Mucosa of rectum (tissue), 2 donors: Measurements from ENCODE around the gene ALS2.
"Not testable (repeated sequence)": the region's sequence is repeated elsewhere in the genome, so short reads cannot be mapped to it uniquely, and the experiment has no call there.

Source experiments
- H3K27ac ChIP-seq, 2 donors: one replicate each; pipeline ENCODE4 v1.7.0; 2013; ENCODE audit warnings: inconsistent platforms in 2 of 2, low read depth in 2 of 2, low read length in 2 of 2
- H3K27me3 ChIP-seq, 2 donors: one replicate each; pipeline ENCODE4 v1.7.0; 2013; ENCODE audit warnings: low read length in 2 of 2; ENCODE audit not compliant: control insufficient read depth in 2 of 2, insufficient read depth in 2 of 2
- H3K36me3 ChIP-seq, 2 donors: one replicate each; pipeline ENCODE4 v1.7.0; 2013; ENCODE audit warnings: low read length in 2 of 2; ENCODE audit not compliant: control insufficient read depth in 2 of 2, insufficient read depth in 2 of 2
- H3K4me1 ChIP-seq, 2 donors: one replicate each; pipeline ENCODE4 v1.7.0; 2013; ENCODE audit warnings: low read length in 2 of 2, mild to moderate bottlenecking in 1 of 2; ENCODE audit not compliant: control insufficient read depth in 2 of 2, insufficient read depth in 2 of 2
- H3K4me3 ChIP-seq, 2 donors: one replicate each; pipeline ENCODE4 v1.7.0; 2013; ENCODE audit warnings: low read length in 2 of 2
- H3K9ac ChIP-seq, 2 donors: one replicate each; pipeline ENCODE4 v1.7.0; 2013; ENCODE audit warnings: low read length in 2 of 2, low read depth in 1 of 2, mild to moderate bottlenecking in 1 of 2
- H3K9me3 ChIP-seq, 2 donors: one replicate each; pipeline ENCODE4 v1.7.0; 2013; ENCODE audit warnings: low read length in 2 of 2; ENCODE audit not compliant: control insufficient read depth in 2 of 2
- donor health status: healthy.
- donor health status: Normal muscosa, but diverticular disease.

The ALS2 gene

GRCh38 chr2:201780674-201781493, at the start of gene ALS2:
ALS2 (minus strand) TSS chr2:201780933; CDS start chr2:201768885, 12,048 bp downstream.
- H3K27me3 ChIP-seq: no peaks in the 10 kb centered on the region
- H3K4me1 ChIP-seq: peaks cover 8 to 16% of the 10 kb centered on the region in 2 donors

GRCh38 chr2:201828220-201828619, 47.5 kb upstream of the ALS2 start:
- H3K27ac ChIP-seq: no peak overlapping the region
- no peaks in the 10 kb centered on the region for H3K9me3 ChIP-seq
- no peak overlapping the region for H3K4me3 ChIP-seq

More at GRCh38 chr2:201780674-201781493, at the start of gene ALS2:
- H3K9ac ChIP-seq: peak within 1 kb of the TSS; percentile 77 to 89
- peak within 1 kb of the TSS; percentile 91 to 94 for H3K4me3 ChIP-seq
- peak within 1 kb of the TSS; percentile 83 for H3K27ac ChIP-seq
- no peaks in the 10 kb centered on the region for H3K36me3 ChIP-seq
- H3K9me3 ChIP-seq: no peaks in the 10 kb centered on the region

GRCh38 chr2:201827621-201828020, 46.9 kb upstream of the ALS2 start:
- H3K27me3 ChIP-seq: peaks cover 0 to 2% of the 10 kb centered on the region in 2 donors
- no peaks in the 10 kb centered on the region for H3K9me3 ChIP-seq
- H3K27ac ChIP-seq: no peak overlapping the region
- H3K4me1 ChIP-seq: no peaks in the 10 kb centered on the region
- no peak overlapping the region for H3K9ac ChIP-seq
- no peak overlapping the region for H3K4me3 ChIP-seq
- H3K36me3 ChIP-seq: no peaks in the 10 kb centered on the region

More at GRCh38 chr2:201828220-201828619, 47.5 kb upstream of the ALS2 start:
- Histone ChIP-seq H3K4me1 (no peaks in the 10 kb centered on the region), H3K27me3 (peaks cover 0 to 2% of the 10 kb centered on the region in 2 donors), H3K36me3 (no peaks in the 10 kb centered on the region), H3K9ac (no peak overlapping the region)

- H3K9ac ChIP-seq: no peak overlapping the region
- H3K4me3 ChIP-seq: no peak overlapping the region
- H3K36me3 ChIP-seq: no peaks in the 10 kb centered on the region
- H3K4me1 ChIP-seq: no peaks in the 10 kb centered on the region
- peaks cover 0 to 2% of the 10 kb centered on the region in 2 donors for H3K27me3 ChIP-seq
- H3K9me3 ChIP-seq: no peaks in the 10 kb centered on the region
- H3K27ac ChIP-seq: no peak overlapping the region
Measured at GRCh38 chr2:201824212-201824611, 43.5 kb upstream of the ALS2 start.

- no peak overlapping the region for H3K4me3 ChIP-seq
- no peak overlapping the region for H3K27ac ChIP-seq
- peaks cover 0 to 2% of the 10 kb centered on the region in 2 donors for H3K27me3 ChIP-seq
- H3K4me1 ChIP-seq: no peaks in the 10 kb centered on the region
- H3K9me3 ChIP-seq: no peaks in the 10 kb centered on the region
- no peak overlapping the region for H3K9ac ChIP-seq
- H3K36me3 ChIP-seq: no peaks in the 10 kb centered on the region
Measured at GRCh38 chr2:201821080-201821479, 40.3 kb upstream of the ALS2 start.

- H3K27me3 ChIP-seq: peaks cover 0 to 2% of the 10 kb centered on the region in 2 donors
- no peaks in the 10 kb centered on the region for H3K9me3 ChIP-seq
- H3K36me3 ChIP-seq: no peaks in the 10 kb centered on the region
- H3K4me3 ChIP-seq: no peak overlapping the region
- H3K4me1 ChIP-seq: no peaks in the 10 kb centered on the region
- no peak overlapping the region for H3K9ac ChIP-seq
- H3K27ac ChIP-seq: no peak overlapping the region
Measured at GRCh38 chr2:201820383-201821007, 39.8 kb upstream of the ALS2 start.

GRCh38 chr2:201816657-201817575, 36.2 kb upstream of the ALS2 start:
- Histone ChIP-seq H3K9me3 (no peaks in the 10 kb centered on the region), H3K4me3 (no peak overlapping the region), H3K4me1 (no peaks in the 10 kb centered on the region), H3K27me3 (no peaks in the 10 kb centered on the region), H3K27ac (no peak overlapping the region), H3K9ac (no peak overlapping the region), H3K36me3 (no peaks in the 10 kb centered on the region)

- Histone ChIP-seq H3K27ac (no peak overlapping the region), H3K36me3 (no peaks in the 10 kb centered on the region), H3K9me3 (no peaks in the 10 kb centered on the region), H3K9ac (no peak overlapping the region), H3K4me3 (no peak overlapping the region), H3K27me3 (peaks cover 0 to 3% of the 10 kb centered on the region in 2 donors), H3K4me1 (no peaks in the 10 kb centered on the region)
Measured at GRCh38 chr2:201813996-201814760, 33.4 kb upstream of the ALS2 start.

GRCh38 chr2:201810604-201811003, 29.9 kb upstream of the ALS2 start:
- H3K27ac ChIP-seq, H3K36me3 ChIP-seq, H3K4me1 ChIP-seq, H3K9ac ChIP-seq, H3K27me3 ChIP-seq, H3K4me3 ChIP-seq, H3K9me3 ChIP-seq: not testable (repeated sequence)
